ENCODE results near the gene LRRC75B. TPM values are rescaled to one million over a fixed set of nuclear protein-coding genes. Genes with fewer than 3 reads are reported as not detected.
"Not testable (repeated sequence)": the region's sequence is repeated elsewhere in the genome, so short reads cannot be mapped to it uniquely, and the experiment has no call there.

LRRC75B gene
- total RNA-seq, 1 experiment from 2014 or later: 4.1 TPM

DNA sequence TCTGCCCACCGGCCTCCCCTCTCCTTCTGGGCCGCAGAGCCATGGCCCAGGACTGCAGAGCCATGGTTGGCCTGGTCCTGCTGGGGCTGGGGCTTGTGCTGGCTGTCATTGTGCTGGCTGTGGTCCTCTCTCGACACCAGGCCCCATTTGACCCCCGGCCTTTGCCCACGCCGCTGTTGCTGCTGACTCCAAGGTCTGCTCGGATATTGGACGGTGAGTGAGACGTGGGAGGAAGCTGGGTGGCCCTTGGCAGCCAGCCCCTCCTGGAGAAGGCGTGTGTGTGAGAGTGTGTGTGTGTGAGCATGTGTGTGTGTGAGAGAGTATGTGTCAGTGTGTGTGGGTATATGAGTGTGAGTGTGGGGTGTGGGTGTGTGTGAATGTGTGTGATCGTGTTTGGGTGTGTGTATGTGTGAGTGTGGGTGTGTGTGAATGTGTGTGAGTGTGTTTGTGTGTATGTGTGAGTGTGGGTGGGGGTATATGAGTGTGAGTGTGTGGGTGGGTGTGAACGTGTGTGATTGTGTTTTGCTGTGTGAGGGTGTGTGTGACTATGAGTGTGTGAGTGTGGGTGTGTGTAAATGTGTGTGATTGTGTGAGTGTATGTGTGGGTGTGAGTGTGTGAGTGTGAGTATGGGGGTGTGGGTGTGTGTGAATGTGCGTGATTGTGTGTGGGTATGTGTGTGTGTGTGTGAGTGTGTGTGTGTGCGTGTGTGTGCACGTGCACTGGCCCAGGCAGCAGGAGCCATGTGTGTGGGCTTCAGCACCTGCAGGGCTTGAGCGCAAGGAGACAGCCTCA lies 40.6 kb upstream of the LRRC75B start:
- H3K9me3 ChIP-seq (ENCODE audit: control insufficient read depth, insufficient read depth, low read depth, low read length); intact Hi-C loops (cut with micrococcal nuclease; ENCODE audit: unreplicated experiment); H3K36me3 ChIP-seq (ENCODE audit: control insufficient read depth, insufficient read depth, low read length); DNase-seq (ENCODE audit: low read depth, low spot score); BruUV-seq (replicated peaks); POLR2A ChIA-PET; ATAC-seq; H3K4me1 ChIP-seq (ENCODE audit: control insufficient read depth, insufficient read depth, low read length); H3K27ac ChIP-seq (ENCODE audit: low read length); in situ Hi-C loops (cut with HindIII; ENCODE audit: low pct_unique_long_range_greater_than_20kb, low sequenced_read_pairs); H3K27me3 ChIP-seq (ENCODE audit: control insufficient read depth, insufficient read depth, low read length); CTCF ChIA-PET; H3K4me3 ChIP-seq (ENCODE audit: low read depth in 2 of 2, low read length in 2 of 2): not testable (repeated sequence)

DNA sequence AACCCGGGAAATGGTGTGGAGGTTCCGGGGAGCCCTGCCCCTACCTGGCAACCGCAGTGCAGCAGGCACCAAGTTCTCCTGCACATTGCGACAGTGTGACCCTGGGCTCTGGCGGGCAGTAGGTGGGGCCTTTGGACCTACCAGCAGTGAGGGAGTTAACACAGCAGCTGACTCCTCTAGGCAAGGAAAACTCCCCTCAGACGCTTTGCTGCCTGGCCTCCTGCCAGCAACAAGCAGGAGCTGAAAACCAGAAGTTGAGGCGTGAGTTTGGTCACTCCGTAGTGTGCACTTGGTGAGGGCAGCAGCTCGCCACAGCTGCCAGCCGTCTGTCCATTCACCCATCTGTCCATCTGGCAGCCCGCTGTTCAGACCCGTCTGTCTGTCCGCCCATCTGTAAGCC lies 39.8 kb upstream of the LRRC75B start:
- ATAC-seq; H3K4me3 ChIP-seq (ENCODE audit: low read depth in 2 of 2, low read length in 2 of 2); H3K9me3 ChIP-seq (ENCODE audit: control insufficient read depth, insufficient read depth, low read depth, low read length); H3K4me1 ChIP-seq (ENCODE audit: control insufficient read depth, insufficient read depth, low read length); H3K36me3 ChIP-seq (ENCODE audit: control insufficient read depth, insufficient read depth, low read length); in situ Hi-C loops (cut with HindIII; ENCODE audit: low pct_unique_long_range_greater_than_20kb, low sequenced_read_pairs); POLR2A ChIA-PET; CTCF ChIA-PET; intact Hi-C loops (cut with micrococcal nuclease; ENCODE audit: unreplicated experiment); H3K27me3 ChIP-seq (ENCODE audit: control insufficient read depth, insufficient read depth, low read length); H3K27ac ChIP-seq (ENCODE audit: low read length); BruUV-seq (replicated peaks); DNase-seq (ENCODE audit: low read depth, low spot score): not testable (repeated sequence)

DNA sequence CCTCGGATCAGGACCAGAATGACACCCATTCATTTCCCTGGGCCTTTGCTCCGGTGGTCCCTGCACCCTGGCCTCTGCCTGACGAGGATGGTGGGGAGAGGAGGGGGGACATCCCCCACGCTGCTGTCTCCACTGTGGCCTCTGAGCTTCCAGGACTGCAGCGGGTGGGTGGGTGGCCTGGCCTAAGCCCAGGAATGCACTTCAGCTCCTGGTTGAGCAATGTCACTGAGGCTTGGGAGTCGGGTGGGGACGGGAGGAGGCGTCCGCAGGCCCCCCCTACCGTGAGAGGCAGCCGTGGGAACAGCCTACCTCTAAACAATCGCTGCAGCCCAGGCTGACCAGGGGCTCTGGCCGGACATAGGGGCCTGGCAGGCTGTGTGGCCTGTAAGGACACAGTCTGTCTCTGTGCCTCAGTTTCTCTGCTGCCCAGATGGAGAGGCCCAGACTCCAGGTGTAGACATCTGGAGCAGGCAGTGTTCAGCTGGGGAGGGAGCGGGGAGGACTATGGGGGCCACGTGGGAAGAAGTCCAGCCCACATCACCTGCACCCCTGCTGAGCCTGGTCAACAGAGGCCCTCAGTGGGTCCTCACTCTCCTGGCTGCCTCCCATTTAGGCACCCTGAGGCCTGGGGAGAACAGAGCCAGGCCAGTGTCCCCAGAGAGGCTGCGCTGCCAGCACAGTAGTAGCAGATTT lies 38.7 kb upstream of the LRRC75B start:
- H3K4me1 ChIP-seq (ENCODE audit: control insufficient read depth, insufficient read depth, low read length); H3K27me3 ChIP-seq (ENCODE audit: control insufficient read depth, insufficient read depth, low read length); CTCF ChIA-PET; DNase-seq (ENCODE audit: low read depth, low spot score); H3K4me3 ChIP-seq (ENCODE audit: low read depth in 2 of 2, low read length in 2 of 2); H3K36me3 ChIP-seq (ENCODE audit: control insufficient read depth, insufficient read depth, low read length); H3K27ac ChIP-seq (ENCODE audit: low read length); ATAC-seq; BruUV-seq (replicated peaks); in situ Hi-C loops (cut with HindIII; ENCODE audit: low pct_unique_long_range_greater_than_20kb, low sequenced_read_pairs); H3K9me3 ChIP-seq (ENCODE audit: control insufficient read depth, insufficient read depth, low read depth, low read length); POLR2A ChIA-PET; intact Hi-C loops (cut with micrococcal nuclease; ENCODE audit: unreplicated experiment): not testable (repeated sequence)

DNA sequence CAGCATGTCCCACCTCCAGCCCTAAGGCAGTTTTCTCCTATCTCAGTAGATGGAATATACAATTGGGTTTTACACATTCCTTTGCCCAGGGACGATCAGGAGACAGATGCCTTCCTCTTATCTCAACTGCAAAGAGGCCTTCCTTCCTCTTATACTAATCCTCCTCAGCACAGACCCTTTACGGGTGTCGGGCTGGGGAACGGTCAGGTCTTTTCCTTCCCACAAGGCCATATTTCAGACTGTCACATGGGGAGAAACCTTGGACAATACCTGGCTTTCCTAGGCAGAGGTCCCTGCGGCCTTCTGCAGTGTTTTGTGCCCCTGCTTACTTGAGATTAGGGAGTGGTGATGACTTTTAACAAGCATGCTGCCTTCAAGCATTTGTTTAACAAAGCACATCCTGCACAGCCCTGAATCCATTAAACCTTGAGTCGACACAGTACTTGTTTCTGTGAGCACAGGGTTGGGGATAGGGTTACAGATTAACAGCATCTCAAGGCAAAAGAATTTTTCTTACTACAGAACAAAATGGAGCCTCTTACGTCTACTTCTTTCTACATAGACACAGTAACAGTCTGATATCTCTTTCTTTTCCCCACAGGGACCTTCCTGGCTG lies 38.0 kb upstream of the LRRC75B start:
- DNase-seq (ENCODE audit: low read depth, low spot score); in situ Hi-C loops (cut with HindIII; ENCODE audit: low pct_unique_long_range_greater_than_20kb, low sequenced_read_pairs); ATAC-seq; BruUV-seq (replicated peaks); H3K36me3 ChIP-seq (ENCODE audit: control insufficient read depth, insufficient read depth, low read length); H3K4me1 ChIP-seq (ENCODE audit: control insufficient read depth, insufficient read depth, low read length); CTCF ChIA-PET; H3K27me3 ChIP-seq (ENCODE audit: control insufficient read depth, insufficient read depth, low read length); H3K27ac ChIP-seq (ENCODE audit: low read length); H3K4me3 ChIP-seq (ENCODE audit: low read depth in 2 of 2, low read length in 2 of 2); POLR2A ChIA-PET; intact Hi-C loops (cut with micrococcal nuclease; ENCODE audit: unreplicated experiment); H3K9me3 ChIP-seq (ENCODE audit: control insufficient read depth, insufficient read depth, low read depth, low read length): not testable (repeated sequence)

DNA sequence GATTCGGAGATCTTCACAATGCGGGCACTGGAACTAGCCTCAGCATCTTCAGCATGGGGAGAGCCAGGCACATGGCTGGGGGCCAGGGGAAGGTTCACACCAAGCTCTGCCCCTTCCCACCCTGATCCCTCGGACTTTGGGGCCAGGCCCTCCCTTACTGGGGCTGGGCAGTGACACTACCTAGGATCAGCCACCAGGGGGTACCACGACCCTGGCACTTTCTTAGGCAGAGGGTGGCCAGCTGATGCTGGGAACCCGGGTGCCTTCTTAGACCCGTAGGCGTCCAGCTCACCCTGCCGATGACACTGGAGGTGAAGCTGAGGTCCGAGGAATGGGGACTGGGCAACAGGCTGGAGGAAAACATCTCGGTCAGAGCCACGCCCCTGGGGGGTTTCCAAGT lies 36.2 kb upstream of the LRRC75B start:
- intact Hi-C loops (cut with micrococcal nuclease; ENCODE audit: unreplicated experiment); CTCF ChIA-PET; H3K9me3 ChIP-seq (ENCODE audit: control insufficient read depth, insufficient read depth, low read depth, low read length); ATAC-seq; BruUV-seq (replicated peaks); DNase-seq (ENCODE audit: low read depth, low spot score); H3K4me1 ChIP-seq (ENCODE audit: control insufficient read depth, insufficient read depth, low read length); H3K27ac ChIP-seq (ENCODE audit: low read length); in situ Hi-C loops (cut with HindIII; ENCODE audit: low pct_unique_long_range_greater_than_20kb, low sequenced_read_pairs); H3K4me3 ChIP-seq (ENCODE audit: low read depth in 2 of 2, low read length in 2 of 2); POLR2A ChIA-PET; H3K36me3 ChIP-seq (ENCODE audit: control insufficient read depth, insufficient read depth, low read length); H3K27me3 ChIP-seq (ENCODE audit: control insufficient read depth, insufficient read depth, low read length): not testable (repeated sequence)
- TF ChIP-seq, protein P1, sequence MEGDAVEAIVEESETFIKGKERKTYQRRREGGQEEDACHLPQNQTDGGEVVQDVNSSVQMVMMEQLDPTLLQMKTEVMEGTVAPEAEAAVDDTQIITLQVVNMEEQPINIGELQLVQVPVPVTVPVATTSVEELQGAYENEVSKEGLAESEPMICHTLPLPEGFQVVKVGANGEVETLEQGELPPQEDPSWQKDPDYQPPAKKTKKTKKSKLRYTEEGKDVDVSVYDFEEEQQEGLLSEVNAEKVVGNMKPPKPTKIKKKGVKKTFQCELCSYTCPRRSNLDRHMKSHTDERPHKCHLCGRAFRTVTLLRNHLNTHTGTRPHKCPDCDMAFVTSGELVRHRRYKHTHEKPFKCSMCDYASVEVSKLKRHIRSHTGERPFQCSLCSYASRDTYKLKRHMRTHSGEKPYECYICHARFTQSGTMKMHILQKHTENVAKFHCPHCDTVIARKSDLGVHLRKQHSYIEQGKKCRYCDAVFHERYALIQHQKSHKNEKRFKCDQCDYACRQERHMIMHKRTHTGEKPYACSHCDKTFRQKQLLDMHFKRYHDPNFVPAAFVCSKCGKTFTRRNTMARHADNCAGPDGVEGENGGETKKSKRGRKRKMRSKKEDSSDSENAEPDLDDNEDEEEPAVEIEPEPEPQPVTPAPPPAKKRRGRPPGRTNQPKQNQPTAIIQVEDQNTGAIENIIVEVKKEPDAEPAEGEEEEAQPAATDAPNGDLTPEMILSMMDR (IDR thresholded peaks at IDR 0.05): peak; percentile 53

DNA sequence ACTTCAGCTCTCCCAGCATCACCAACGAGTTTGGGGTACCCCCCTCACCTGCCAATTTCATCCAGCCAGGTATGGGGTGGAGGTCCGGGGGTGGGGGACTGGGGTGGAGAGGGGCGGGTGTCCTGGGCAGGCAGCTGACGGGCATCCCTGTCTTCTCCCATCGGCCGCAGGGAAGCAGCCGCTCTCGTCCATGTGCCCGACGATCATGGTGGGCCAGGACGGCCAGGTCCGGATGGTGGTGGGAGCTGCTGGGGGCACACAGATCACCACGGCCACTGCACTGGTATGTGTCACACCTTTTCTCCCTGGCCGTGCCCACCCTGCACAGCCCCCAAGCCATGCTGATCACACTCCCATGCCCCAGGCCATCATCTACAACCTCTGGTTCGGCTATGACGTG lies 35.0 kb upstream of the LRRC75B start:
- ATAC-seq; CTCF ChIA-PET; H3K36me3 ChIP-seq (ENCODE audit: control insufficient read depth, insufficient read depth, low read length); H3K27ac ChIP-seq (ENCODE audit: low read length); H3K27me3 ChIP-seq (ENCODE audit: control insufficient read depth, insufficient read depth, low read length); intact Hi-C loops (cut with micrococcal nuclease; ENCODE audit: unreplicated experiment); in situ Hi-C loops (cut with HindIII; ENCODE audit: low pct_unique_long_range_greater_than_20kb, low sequenced_read_pairs); H3K9me3 ChIP-seq (ENCODE audit: control insufficient read depth, insufficient read depth, low read depth, low read length); DNase-seq (ENCODE audit: low read depth, low spot score); POLR2A ChIA-PET; H3K4me3 ChIP-seq (ENCODE audit: low read depth in 2 of 2, low read length in 2 of 2); BruUV-seq (replicated peaks); H3K4me1 ChIP-seq (ENCODE audit: control insufficient read depth, insufficient read depth, low read length): not testable (repeated sequence)

All from Panc1 (cell line).